Thyroid gland (tissue), 4 donors: ENCODE results near the gene SPATA1. TPM values are rescaled to one million over a fixed set of nuclear protein-coding genes. Genes with fewer than 3 reads are reported as not detected.

Experiments
- DNase-seq, 2 donors: peaks; one replicate each; pipeline ENCODE4 v3.0.0-alpha.2; 2019
- H3K27ac ChIP-seq, 3 donors: fragments of 200-600 bp; sonication (generic); 1 replicate in 2 of 3; 2 replicates in 1 of 3; pipeline ENCODE4 v1.5.1; 2016 to 2019; ENCODE audit warnings: mild to moderate bottlenecking in 1 of 3, moderate library complexity in 1 of 3
- H3K27me3 ChIP-seq: fragments of 200-600 bp; sonication (generic); one replicate; pipeline ENCODE4 v1.5.1; 2019
- H3K36me3 ChIP-seq, 2 donors: fragments of 200-600 bp; sonication (generic); one replicate each; pipeline ENCODE4 v1.5.1; 2016 to 2019
- H3K4me1 ChIP-seq, 2 donors: fragments of 200-600 bp; sonication (generic); one replicate each; pipeline ENCODE4 v1.5.1; 2017 to 2019
- H3K4me3 ChIP-seq, 3 donors: fragments of 200-600 bp; sonication (generic); replicated peaks in 1 of 3; 1 replicate in 2 of 3; 2 replicates in 1 of 3; pipeline ENCODE4 v1.5.1; 2016; ENCODE audit warnings: mild to moderate bottlenecking in 1 of 3
- H3K9me3 ChIP-seq: fragments of 200-600 bp; sonication (generic); one replicate; pipeline ENCODE4 v1.5.1; 2017
- CTCF ChIP-seq, 6 experiments: fragments of 200-600 bp in 3 of 6; fragments of 450-650 bp in 3 of 6; sonication (generic) in 3 of 6; IDR thresholded peaks; one replicate each; pipeline ENCODE4 v1.5.1; 2016 to 2019; ENCODE audit warnings: antibody characterized with exemption in 6 of 6, mild to moderate bottlenecking in 2 of 6, inconsistent platforms in 1 of 6, moderate library complexity in 1 of 6
- POLR2A ChIP-seq, 2 donors: fragments of 450-650 bp; IDR thresholded peaks; one replicate each; pipeline ENCODE4 v1.6.1; 2017; ENCODE audit warnings: antibody characterized with exemption in 2 of 2, mild to moderate bottlenecking in 2 of 2, moderate library complexity in 1 of 2
- WGBS, 2 donors: methylation state at CpG; one replicate each; pipeline ENCODE4 v1.1.5; 2017; 5-methylcytosine and 5-hydroxymethylcytosine counted together
- intact Hi-C: fragments of 100-400 bp; cut with DNase I; formaldehyde crosslinking; loops from one replicate; pipeline ENCODE4 v1.15.1; 2023
- total RNA-seq, 4 donors: library from RNA; depleted of rRNA; stranded (reverse); fragments of >200 nt; gene quantifications; one replicate each; pipeline ENCODE4 v1.2.3, GENCODE V29; 2016

The SPATA1 gene
- total RNA-seq, 4 donors from 2014 or later = 0.13 to 2.8 (median 1.8) TPM; not detected in 1

- TF ChIP-seq POLR2A (IDR thresholded peaks at IDR 0.05) = no peak
- TF ChIP-seq CTCF (IDR thresholded peaks at IDR 0.05) = no peak
- H3K9me3 ChIP-seq = no peaks in the 10 kb centered on the region
Measured at GRCh38 chr1:84538599-84538998, 32.4 kb downstream of the SPATA1 start.

GRCh38 chr1:84539972-84540371 is 33.8 kb downstream of the SPATA1 start:
- no peak for TF ChIP-seq POLR2A (IDR thresholded peaks at IDR 0.05)
- no peak for TF ChIP-seq CTCF (IDR thresholded peaks at IDR 0.05)
- H3K4me3 ChIP-seq = no peak overlapping the region
- H3K36me3 ChIP-seq = no peaks in the 10 kb centered on the region
- H3K4me1 ChIP-seq = no peaks in the 10 kb centered on the region
- DNase-seq = no peak
- intact Hi-C loops = no loop called here
- WGBS, 2 donors = 91 to 98% methylated on average over 3 of the region's 3 CpGs
- H3K27ac ChIP-seq = no peak overlapping the region
- H3K27me3 ChIP-seq = no peaks in the 10 kb centered on the region
- no peaks in the 10 kb centered on the region for H3K9me3 ChIP-seq

More at GRCh38 chr1:84538599-84538998, 32.4 kb downstream of the SPATA1 start:
- Histone ChIP-seq H3K4me1 (no peaks in the 10 kb centered on the region), H3K27ac (no peak overlapping the region), H3K27me3 (no peaks in the 10 kb centered on the region), H3K4me3 (no peak overlapping the region), H3K36me3 (no peaks in the 10 kb centered on the region)
- DNase-seq = no peak
- intact Hi-C loops = no loop called here

GRCh38 chr1:84540759-84541158 is 34.6 kb downstream of the SPATA1 start:
- no peaks in the 10 kb centered on the region for H3K27me3 ChIP-seq
- no peak overlapping the region for H3K27ac ChIP-seq
- intact Hi-C loops = no loop called here
- no peaks in the 10 kb centered on the region for H3K4me1 ChIP-seq
- TF ChIP-seq CTCF (IDR thresholded peaks at IDR 0.05) (no peak), POLR2A (IDR thresholded peaks at IDR 0.05) (no peak)
- no peak for DNase-seq
- 54 to 60% methylated on average over 1 of the region's 1 CpG for WGBS, 2 donors
- no peaks in the 10 kb centered on the region for H3K9me3 ChIP-seq
- no peaks in the 10 kb centered on the region for H3K36me3 ChIP-seq
- H3K4me3 ChIP-seq = no peak overlapping the region

- no peak for DNase-seq
- WGBS, 2 donors = 94 to 97% methylated on average over 4 of the region's 4 CpGs
- Histone ChIP-seq H3K9me3 (no peaks in the 10 kb centered on the region), H3K4me1 (no peaks in the 10 kb centered on the region), H3K27me3 (no peaks in the 10 kb centered on the region), H3K4me3 (no peak overlapping the region), H3K27ac (no peak overlapping the region), H3K36me3 (no peaks in the 10 kb centered on the region)
- TF ChIP-seq CTCF (IDR thresholded peaks at IDR 0.05) (peak in 3 of 6 experiments; percentile 10 to 39 (median 27)), POLR2A (IDR thresholded peaks at IDR 0.05) (no peak)
- intact Hi-C loops = no loop called here
Measured at GRCh38 chr1:84541679-84542078, 35.5 kb downstream of the SPATA1 start.

GRCh38 chr1:84550826-84551225 is 44.6 kb downstream of the SPATA1 start:
- no peak for DNase-seq
- Histone ChIP-seq H3K36me3 (no peaks in the 10 kb centered on the region), H3K4me1 (no peaks in the 10 kb centered on the region), H3K4me3 (no peak overlapping the region), H3K27me3 (no peaks in the 10 kb centered on the region), H3K27ac (no peak overlapping the region), H3K9me3 (no peaks in the 10 kb centered on the region)
- TF ChIP-seq POLR2A (IDR thresholded peaks at IDR 0.05) (no peak), CTCF (IDR thresholded peaks at IDR 0.05) (no peak)
- WGBS, 2 donors = 77 to 87% methylated on average over 2 of the region's 2 CpGs
- intact Hi-C loops = no loop called here
